ENCODE measurements around the gene ASB18. TPM values are rescaled to one million over a fixed set of nuclear protein-coding genes. Genes with fewer than 3 reads are reported as not detected.

Gene ASB18
- total RNA-seq, 1 donor from 2014 or later = not detected

- DNase-seq (ENCODE audit: low read depth in 2 of 2) = no peak
These were observed 22.8 kb downstream of the ASB18 start for GRCh38 chr2:236241181-236242056.

GRCh38 chr2:236240228-236240990 is 23.8 kb downstream of the ASB18 start:
- DNase-seq (ENCODE audit: low read depth in 2 of 2) = no peak

- no peak for DNase-seq (ENCODE audit: low read depth in 2 of 2)
These were observed 24.7 kb downstream of the ASB18 start for GRCh38 chr2:236239276-236240065.

DNA sequence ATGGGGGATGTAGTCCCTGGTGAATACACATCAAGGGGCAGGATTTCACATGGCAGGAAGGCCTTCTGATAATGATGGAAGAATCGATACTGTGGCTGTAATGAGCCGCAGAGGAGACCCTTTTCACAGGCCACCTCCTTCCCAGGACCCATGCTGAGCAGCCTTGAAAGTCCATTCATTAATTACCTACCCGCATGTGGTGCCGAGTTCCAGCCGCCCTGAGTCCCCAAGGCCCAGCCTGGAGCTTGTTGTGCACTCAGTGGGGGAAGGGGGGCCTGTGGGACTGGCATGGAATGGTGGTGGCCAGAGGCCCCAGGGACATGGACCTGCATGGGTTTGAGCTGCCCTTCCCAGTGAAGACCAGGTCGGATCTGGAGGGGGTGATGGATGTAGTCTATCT is 25.5 kb downstream of the ASB18 start:
- DNase-seq (ENCODE audit: low read depth in 2 of 2) = no peak

GRCh38 chr2:236237468-236238190 is 26.6 kb downstream of the ASB18 start:
- DNase-seq (ENCODE audit: low read depth in 2 of 2) = no peak

- DNase-seq (ENCODE audit: low read depth in 2 of 2) = no peak
These were observed 27.4 kb downstream of the ASB18 start for GRCh38 chr2:236236559-236237452.

DNA sequence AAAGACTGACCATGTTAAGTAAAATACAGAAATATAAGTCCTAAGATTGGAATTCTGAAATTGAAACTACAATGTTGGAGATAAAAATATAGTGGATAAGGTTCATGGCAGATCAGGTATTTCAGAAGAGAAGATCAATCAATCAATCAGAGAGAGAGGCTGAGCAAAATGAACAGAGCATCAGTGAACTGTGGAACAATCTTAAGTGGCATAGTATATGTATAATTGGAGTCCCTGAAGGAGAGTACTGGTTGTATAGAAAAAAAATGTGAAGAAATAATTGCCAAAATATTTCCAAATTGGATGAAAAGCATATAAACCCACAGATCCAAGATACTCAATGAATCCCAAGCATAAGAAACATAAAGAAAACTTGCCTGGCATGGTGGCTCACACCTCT is 35.0 kb downstream of the ASB18 start:
- no peak for DNase-seq (ENCODE audit: low read depth in 2 of 2)

DNA sequence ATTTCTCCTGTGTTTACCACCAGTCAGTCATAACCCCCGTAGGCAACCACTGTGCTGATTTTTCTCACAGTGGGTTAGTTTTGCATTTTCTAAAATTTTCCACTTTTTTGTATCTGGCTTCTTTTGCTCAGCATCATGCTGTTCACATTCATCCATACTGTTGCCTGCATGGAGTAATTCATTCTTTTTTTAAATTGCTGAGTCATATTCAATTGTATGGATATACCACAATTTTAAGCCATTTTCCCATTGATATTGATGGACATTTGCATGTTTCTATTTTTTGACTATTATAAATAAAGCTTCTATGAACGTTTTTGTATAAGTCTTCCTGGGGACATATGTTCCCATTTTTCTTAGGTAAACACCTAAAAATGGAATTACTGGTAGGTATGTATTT is 40.5 kb downstream of the ASB18 start:
- no peak for DNase-seq (ENCODE audit: low read depth in 2 of 2)

DNA sequence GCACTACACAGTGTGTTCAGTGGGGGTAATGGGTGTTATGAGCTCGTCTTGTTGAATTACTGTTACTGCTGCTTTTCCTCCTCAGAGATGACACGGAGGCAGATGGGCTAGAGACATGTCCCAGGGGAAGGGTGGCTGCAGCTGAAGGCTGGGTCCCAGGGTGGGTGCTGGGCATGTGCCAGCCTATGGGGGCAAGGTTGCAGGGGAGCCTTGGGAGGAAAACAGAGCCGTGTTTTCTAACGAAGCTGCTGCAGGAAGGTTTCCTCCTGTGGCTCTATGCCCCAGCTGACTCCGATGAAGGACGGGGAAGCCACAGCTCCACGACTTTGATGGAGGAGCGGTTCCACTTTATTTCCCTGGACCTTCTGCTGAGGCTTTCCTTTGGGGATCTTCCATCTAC is 42.4 kb downstream of the ASB18 start:
- DNase-seq (ENCODE audit: low read depth in 2 of 2) = no peak

DNA sequence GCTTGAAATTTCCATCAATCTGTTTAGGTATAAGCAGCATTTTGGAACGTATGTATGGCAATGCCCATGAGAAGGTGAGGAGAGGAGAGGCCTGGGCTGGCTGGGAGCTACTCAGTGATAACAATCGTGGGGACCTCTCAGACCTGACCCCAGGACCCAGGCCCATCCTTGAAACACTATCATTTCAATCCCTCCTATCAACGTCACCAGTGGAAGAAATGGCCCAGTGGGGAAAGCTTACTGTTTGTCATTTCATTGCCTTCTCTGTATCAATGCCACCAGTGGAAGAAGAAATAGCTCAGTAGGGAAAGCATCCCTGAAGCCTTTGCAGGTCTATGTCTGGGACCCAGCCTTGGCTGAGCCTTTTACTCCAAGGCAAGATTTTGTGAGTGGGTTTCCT is 44.8 kb downstream of the ASB18 start:
- DNase-seq (ENCODE audit: low read depth in 2 of 2) = no peak

GRCh38 chr2:236217926-236218325 is 46.3 kb downstream of the ASB18 start:
- no peak for DNase-seq (ENCODE audit: low read depth in 2 of 2)

DNA sequence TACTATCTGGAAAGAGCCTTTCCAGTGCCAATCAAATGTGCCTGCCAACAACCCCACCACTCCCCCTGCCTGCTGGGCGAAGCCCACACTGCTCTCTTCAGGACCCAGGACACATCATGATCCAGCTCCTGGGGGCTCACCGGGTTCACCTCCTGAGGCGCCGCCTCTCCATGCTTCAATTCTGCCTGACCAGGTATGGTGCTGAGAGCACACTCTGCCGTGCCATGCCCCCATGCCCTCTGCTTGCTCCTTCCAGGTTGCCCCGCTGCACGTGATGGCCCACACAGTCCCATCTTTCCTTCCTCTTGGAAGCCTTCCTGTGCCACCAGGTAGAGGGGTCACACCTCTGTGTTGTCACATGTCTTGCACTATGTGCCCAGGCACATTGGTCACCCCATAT is 47.5 kb downstream of the ASB18 start:
- no peak for DNase-seq (ENCODE audit: low read depth in 2 of 2)

DNA sequence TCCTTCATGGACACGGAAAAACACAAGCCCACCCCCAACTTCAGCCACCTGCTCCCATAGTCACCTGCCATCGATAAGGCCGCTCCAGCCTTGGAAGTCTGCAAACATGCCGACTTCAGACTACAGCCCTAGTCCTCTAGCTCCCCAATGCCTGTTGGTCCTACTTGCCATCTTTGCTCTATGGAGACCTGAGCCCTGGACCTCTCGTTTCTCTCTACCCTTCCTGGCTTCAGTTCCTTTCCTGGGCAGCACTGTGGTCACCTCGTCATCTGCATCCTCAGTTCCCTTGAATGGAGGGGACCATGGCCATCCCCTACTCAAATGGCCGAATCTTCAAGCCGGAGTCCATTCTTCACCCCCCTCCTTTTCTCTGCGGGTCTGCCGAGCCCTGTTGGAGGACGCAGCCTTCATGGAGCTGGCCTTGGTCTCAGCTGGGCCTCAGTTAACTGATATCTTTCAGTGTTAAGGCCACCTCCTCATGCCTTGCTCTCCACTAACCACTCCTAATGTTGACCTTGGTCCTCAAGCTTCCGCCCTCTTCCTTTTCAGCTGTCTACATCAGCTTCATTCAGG is 48.4 kb downstream of the ASB18 start:
- no peak for DNase-seq (ENCODE audit: low read depth in 2 of 2)

- DNase-seq (ENCODE audit: low read depth in 2 of 2) = no peak
These were observed 49.0 kb downstream of the ASB18 start for GRCh38 chr2:236215196-236215595.

- DNase-seq (ENCODE audit: low read depth in 2 of 2) = no peak
These were observed 49.7 kb downstream of the ASB18 start for GRCh38 chr2:236214376-236214995.

GRCh38 chr2:236211296-236211695 is 52.9 kb downstream of the ASB18 start:
- no peak for DNase-seq (ENCODE audit: low read depth in 2 of 2)

DNA sequence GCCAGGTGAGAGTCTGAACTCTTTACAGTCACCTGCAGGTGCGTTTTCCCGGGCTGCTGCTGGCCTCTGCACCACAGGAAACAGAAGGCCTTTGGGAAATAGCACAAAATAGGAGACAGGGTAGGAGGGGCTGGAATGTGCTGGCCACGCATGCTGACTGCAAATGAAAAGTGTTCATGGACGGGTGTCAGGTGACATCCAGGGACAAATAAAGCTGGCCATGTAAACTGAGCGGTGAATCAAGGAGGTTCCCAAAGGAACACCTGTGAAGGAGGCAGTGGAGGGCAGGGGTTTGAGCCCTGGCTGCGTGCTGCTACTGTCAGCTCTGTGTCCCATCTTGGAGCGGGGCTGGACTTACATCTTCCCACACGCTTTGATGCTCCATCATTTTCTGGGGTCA is 53.7 kb downstream of the ASB18 start:
- DNase-seq (ENCODE audit: low read depth in 2 of 2) = no peak

- no peak for DNase-seq (ENCODE audit: low read depth in 2 of 2)
These were observed 54.2 kb downstream of the ASB18 start for GRCh38 chr2:236209996-236210395.

DNA sequence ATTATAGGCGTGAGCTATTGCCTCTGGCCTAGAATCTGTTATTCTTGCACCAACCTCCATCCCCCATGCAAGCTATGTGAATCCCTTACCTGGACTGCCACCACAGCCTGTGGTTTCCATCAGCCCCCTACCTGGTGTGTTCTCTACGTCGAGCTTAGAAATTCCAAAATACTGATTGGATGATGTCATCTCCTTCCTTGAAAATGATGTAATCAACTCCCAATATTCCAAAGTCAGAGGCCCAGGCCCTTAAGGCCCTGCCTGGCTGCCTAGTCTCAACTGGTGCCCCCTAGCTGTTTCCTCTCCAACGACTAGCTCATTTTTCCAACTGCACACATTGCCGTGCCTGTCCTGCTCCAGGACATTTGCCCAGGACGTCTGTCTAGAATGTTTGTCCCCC is 54.7 kb downstream of the ASB18 start:
- DNase-seq (ENCODE audit: low read depth in 2 of 2) = no peak
